K562 (cell line): Measurements from ENCODE around the gene ABCA3. TPM values are rescaled to one million over a fixed set of nuclear protein-coding genes. Genes with fewer than 3 reads are reported as not detected.
A peak's percentile ranks its signal among the peaks of the same experiment; 100 is the strongest.

Experiments used
- DMBX1 ChIP-seq: fragments of 250-450 bp; sonication (Bioruptor Pico); IDR thresholded peaks from 2 replicates; pipeline ENCODE4 v1.8.0; 2022; ENCODE audit warnings: inconsistent platforms, mild to moderate bottlenecking, moderate library complexity, borderline replicate concordance
- GTF2F1 ChIP-seq: IDR thresholded peaks from 2 replicates; pipeline ENCODE4 v1.6.1; 2011; ENCODE audit warnings: low read depth, low read length, improper control_type of control experiment
- HDAC1 ChIP-seq, 2 experiments: fragments of 450-650 bp; IDR thresholded peaks; 2 replicates each; pipeline ENCODE4 v1.6.1; 2016 to 2017; ENCODE audit warnings: inconsistent platforms in 1 of 2, mild to moderate bottlenecking in 1 of 2, moderate library complexity in 1 of 2
- HMG20A ChIP-seq: fragments of 450-650 bp; formaldehyde crosslinking; conservative IDR thresholded peaks from 2 replicates; pipeline ENCODE4 v1.4.0; 2020; ENCODE audit warnings: mild to moderate bottlenecking, mixed read lengths
- NCOA1 ChIP-seq: fragments of 450-650 bp; IDR thresholded peaks from 2 replicates; pipeline ENCODE4 v1.6.1; 2016; ENCODE audit warnings: low read depth
- NCOA4 ChIP-seq: fragments of 450-650 bp; IDR thresholded peaks from 2 replicates; pipeline ENCODE4 v1.6.1; 2018; ENCODE audit warnings: mild to moderate bottlenecking; ENCODE audit not compliant: partially characterized antibody
- NFE2 ChIP-seq: IDR thresholded peaks from 2 replicates; pipeline ENCODE4 v1.6.1; 2014; ENCODE audit warnings: antibody characterized with exemption, low read depth
- NR3C1 ChIP-seq: sonication (generic); formaldehyde crosslinking; IDR thresholded peaks from 2 replicates; pipeline ENCODE4 v1.8.1; 2022; ENCODE audit warnings: missing genetic modification reagents
- RBM34 ChIP-seq: fragments of 200-400 bp; formaldehyde crosslinking; IDR thresholded peaks from 2 replicates; pipeline ENCODE4 v1.6.1; 2018; ENCODE audit warnings: low read length, borderline replicate concordance; ENCODE audit not compliant: insufficient read depth
- SMAD3 ChIP-seq: fragments of 450-650 bp; formaldehyde crosslinking; conservative IDR thresholded peaks from 2 replicates; pipeline ENCODE4 v1.4.0; 2020; ENCODE audit warnings: mild to moderate bottlenecking
- STAT5A ChIP-seq: IDR thresholded peaks from 2 replicates; pipeline ENCODE4 v1.6.1; 2012; ENCODE audit warnings: low read length, inconsistent platforms, borderline replicate concordance
- ZBTB7A ChIP-seq: IDR thresholded peaks from 2 replicates; pipeline ENCODE4 v1.6.1; 2011; ENCODE audit warnings: low read depth, mild to moderate bottlenecking, low read length, moderate library complexity, borderline replicate concordance; ENCODE audit not compliant: control insufficient read depth
- ZKSCAN3 ChIP-seq: fragments of 250-450 bp; sonication (Bioruptor Pico); IDR thresholded peaks from 2 replicates; pipeline ENCODE4 v1.4.0; 2020
- ZNF124 ChIP-seq: sonication (generic); formaldehyde crosslinking; IDR thresholded peaks from 2 replicates; pipeline ENCODE4 v1.8.1; 2022; ENCODE audit warnings: missing genetic modification reagents
- ZNF133 ChIP-seq: fragments of 250-450 bp; sonication (Bioruptor Pico); IDR thresholded peaks from 2 replicates; pipeline ENCODE4 v1.4.0; 2020; ENCODE audit warnings: mild to moderate bottlenecking
- ZNF561 ChIP-seq: fragments of 450-650 bp; formaldehyde crosslinking; conservative IDR thresholded peaks from 2 replicates; pipeline ENCODE4 v1.4.0; 2020; ENCODE audit warnings: mild to moderate bottlenecking, moderate library complexity
- polyA plus RNA-seq, 8 experiments: library from polyadenylated mRNA; depleted of rRNA in 4 of 8; stranded (reverse) in 5 of 8; unstranded in 3 of 8; fragments of >200 nt; fragmentation: Nextera tagmentation in 2 of 8; fragmentation: Illumina TruSeq in 1 of 8; extraction: Ambion mirVana in 2 of 8; extraction: Trizol in 1 of 8; gene quantifications; 2 replicates each; pipeline versions ENCODE4 v1.2.1 to v1.2.3, GENCODE V29; 2011 to 2014; ENCODE audit warnings: inconsistent platforms in 1 of 8, missing spikeins in 1 of 8
- total RNA-seq, 7 experiments: library from RNA; depleted of rRNA in 6 of 7; stranded (reverse); fragments of >200 nt in 6 of 7; fragmentation: Illumina TruSeq in 2 of 7; extraction: Trizol in 2 of 7; gene quantifications; 2 replicates each; pipeline versions ENCODE4 v1.2.1 to v1.2.3, GENCODE V29; 2011 to 2021; ENCODE audit warnings: low replicate concordance in 1 of 7
- TF ChIP-seq, protein P1 (sequence below): sonication (generic); formaldehyde crosslinking; IDR thresholded peaks from 2 replicates; pipeline ENCODE4 v1.8.0; 2023; ENCODE audit warnings: mild to moderate bottlenecking, missing genetic modification reagents
- TF ChIP-seq, protein P2 (sequence below): fragments of 250-450 bp; sonication (Bioruptor Pico); IDR thresholded peaks from 2 replicates; pipeline ENCODE4 v1.9.0; 2021; ENCODE audit warnings: mild to moderate bottlenecking
- TF ChIP-seq, protein P3 (sequence below), 2 experiments: IDR thresholded peaks; 2 replicates each; pipeline ENCODE4 v1.6.1; 2012; ENCODE audit warnings: improper control_type of control experiment in 2 of 2, low read depth in 2 of 2, low read length in 2 of 2, borderline replicate concordance in 1 of 2
- TF ChIP-seq, protein P4 (sequence below): fragments of 250-450 bp; sonication (Bioruptor Pico); IDR thresholded peaks from 2 replicates; pipeline ENCODE4 v1.4.0; 2020

ABCA3 gene
- total and polyA plus RNA-seq, 9 of the 15 experiments (the other 6 are each of a cell fraction or from before 2014, with no cell fraction given) = 0.66 to 23.7 (median 6.9) TPM

DNA sequence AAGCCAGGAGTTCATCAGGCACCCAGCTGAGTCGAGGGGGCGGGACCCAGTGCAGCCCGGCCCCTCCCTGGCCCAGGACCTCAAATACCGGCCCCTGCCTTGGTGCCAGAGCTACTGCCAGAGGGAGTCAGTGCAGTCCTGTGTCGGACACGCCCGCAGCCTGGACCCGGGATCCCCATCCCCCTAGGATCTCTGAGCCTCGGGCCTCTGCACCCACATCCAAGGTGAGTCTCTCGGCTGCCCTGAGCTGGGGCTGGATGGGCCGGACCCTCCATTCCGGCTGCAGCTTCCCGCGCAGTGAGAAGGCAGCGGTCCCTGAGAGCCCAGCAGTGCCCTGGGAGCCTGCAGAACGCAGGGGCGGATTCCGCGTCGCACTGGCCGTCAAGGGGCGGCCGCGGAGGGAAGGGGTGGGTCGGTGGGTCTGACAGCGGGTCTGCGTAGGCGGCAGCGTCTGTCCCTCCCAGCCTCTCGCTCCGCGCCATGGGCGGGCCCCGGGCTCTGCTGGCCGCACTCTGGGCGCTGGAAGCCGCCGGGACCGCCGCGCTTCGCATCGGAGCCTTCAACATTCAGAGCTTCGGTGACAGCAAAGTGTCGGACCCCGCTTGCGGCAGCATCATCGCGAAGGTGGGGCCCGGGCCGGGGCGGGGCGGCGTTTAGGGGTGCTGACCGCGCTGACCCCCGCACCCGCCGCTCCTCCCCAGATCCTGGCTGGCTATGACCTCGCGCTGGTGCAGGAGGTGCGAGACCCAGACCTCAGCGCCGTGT, 104.0 kb downstream of the ABCA3 start, which contains the start of gene DNASE1L2 (continued):
- TF ChIP-seq, protein P1, sequence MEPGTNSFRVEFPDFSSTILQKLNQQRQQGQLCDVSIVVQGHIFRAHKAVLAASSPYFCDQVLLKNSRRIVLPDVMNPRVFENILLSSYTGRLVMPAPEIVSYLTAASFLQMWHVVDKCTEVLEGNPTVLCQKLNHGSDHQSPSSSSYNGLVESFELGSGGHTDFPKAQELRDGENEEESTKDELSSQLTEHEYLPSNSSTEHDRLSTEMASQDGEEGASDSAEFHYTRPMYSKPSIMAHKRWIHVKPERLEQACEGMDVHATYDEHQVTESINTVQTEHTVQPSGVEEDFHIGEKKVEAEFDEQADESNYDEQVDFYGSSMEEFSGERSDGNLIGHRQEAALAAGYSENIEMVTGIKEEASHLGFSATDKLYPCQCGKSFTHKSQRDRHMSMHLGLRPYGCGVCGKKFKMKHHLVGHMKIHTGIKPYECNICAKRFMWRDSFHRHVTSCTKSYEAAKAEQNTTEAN = no peak
- no peak for TF ChIP-seq RBM34
- TF ChIP-seq, protein P2, sequence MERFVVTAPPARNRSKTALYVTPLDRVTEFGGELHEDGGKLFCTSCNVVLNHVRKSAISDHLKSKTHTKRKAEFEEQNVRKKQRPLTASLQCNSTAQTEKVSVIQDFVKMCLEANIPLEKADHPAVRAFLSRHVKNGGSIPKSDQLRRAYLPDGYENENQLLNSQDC (CRISPR knock-in tag) = no peak
- TF ChIP-seq NR3C1 (CRISPR knock-in tag) = no peak
- TF ChIP-seq NCOA1 = no peak
- TF ChIP-seq ZBTB7A = peak; percentile 7; the same call in 1 of the 2 replicates
- no peak for TF ChIP-seq ZNF133 (CRISPR knock-in tag)
- TF ChIP-seq ZNF124 (CRISPR knock-in tag) = no peak
- TF ChIP-seq HDAC1 (IDR thresholded peaks at IDR 0.05) = no peak
- TF ChIP-seq ZNF561 (CRISPR knock-in tag) = no peak
- TF ChIP-seq, protein P3, sequence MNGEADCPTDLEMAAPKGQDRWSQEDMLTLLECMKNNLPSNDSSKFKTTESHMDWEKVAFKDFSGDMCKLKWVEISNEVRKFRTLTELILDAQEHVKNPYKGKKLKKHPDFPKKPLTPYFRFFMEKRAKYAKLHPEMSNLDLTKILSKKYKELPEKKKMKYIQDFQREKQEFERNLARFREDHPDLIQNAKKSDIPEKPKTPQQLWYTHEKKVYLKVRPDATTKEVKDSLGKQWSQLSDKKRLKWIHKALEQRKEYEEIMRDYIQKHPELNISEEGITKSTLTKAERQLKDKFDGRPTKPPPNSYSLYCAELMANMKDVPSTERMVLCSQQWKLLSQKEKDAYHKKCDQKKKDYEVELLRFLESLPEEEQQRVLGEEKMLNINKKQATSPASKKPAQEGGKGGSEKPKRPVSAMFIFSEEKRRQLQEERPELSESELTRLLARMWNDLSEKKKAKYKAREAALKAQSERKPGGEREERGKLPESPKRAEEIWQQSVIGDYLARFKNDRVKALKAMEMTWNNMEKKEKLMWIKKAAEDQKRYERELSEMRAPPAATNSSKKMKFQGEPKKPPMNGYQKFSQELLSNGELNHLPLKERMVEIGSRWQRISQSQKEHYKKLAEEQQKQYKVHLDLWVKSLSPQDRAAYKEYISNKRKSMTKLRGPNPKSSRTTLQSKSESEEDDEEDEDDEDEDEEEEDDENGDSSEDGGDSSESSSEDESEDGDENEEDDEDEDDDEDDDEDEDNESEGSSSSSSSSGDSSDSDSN (IDR thresholded peaks at IDR 0.05; ENCODE audit: borderline replicate concordance in 1 of 2, low read depth in 2 of 2, low read length in 2 of 2) = no peak
- no peak for TF ChIP-seq SMAD3 (CRISPR knock-in tag)
- no peak for TF ChIP-seq GTF2F1
- TF ChIP-seq DMBX1 = no peak
- no peak for TF ChIP-seq STAT5A
- TF ChIP-seq NCOA4 = no peak
- TF ChIP-seq ZKSCAN3 = no peak
- TF ChIP-seq HMG20A = no peak
- TF ChIP-seq, protein P4, sequence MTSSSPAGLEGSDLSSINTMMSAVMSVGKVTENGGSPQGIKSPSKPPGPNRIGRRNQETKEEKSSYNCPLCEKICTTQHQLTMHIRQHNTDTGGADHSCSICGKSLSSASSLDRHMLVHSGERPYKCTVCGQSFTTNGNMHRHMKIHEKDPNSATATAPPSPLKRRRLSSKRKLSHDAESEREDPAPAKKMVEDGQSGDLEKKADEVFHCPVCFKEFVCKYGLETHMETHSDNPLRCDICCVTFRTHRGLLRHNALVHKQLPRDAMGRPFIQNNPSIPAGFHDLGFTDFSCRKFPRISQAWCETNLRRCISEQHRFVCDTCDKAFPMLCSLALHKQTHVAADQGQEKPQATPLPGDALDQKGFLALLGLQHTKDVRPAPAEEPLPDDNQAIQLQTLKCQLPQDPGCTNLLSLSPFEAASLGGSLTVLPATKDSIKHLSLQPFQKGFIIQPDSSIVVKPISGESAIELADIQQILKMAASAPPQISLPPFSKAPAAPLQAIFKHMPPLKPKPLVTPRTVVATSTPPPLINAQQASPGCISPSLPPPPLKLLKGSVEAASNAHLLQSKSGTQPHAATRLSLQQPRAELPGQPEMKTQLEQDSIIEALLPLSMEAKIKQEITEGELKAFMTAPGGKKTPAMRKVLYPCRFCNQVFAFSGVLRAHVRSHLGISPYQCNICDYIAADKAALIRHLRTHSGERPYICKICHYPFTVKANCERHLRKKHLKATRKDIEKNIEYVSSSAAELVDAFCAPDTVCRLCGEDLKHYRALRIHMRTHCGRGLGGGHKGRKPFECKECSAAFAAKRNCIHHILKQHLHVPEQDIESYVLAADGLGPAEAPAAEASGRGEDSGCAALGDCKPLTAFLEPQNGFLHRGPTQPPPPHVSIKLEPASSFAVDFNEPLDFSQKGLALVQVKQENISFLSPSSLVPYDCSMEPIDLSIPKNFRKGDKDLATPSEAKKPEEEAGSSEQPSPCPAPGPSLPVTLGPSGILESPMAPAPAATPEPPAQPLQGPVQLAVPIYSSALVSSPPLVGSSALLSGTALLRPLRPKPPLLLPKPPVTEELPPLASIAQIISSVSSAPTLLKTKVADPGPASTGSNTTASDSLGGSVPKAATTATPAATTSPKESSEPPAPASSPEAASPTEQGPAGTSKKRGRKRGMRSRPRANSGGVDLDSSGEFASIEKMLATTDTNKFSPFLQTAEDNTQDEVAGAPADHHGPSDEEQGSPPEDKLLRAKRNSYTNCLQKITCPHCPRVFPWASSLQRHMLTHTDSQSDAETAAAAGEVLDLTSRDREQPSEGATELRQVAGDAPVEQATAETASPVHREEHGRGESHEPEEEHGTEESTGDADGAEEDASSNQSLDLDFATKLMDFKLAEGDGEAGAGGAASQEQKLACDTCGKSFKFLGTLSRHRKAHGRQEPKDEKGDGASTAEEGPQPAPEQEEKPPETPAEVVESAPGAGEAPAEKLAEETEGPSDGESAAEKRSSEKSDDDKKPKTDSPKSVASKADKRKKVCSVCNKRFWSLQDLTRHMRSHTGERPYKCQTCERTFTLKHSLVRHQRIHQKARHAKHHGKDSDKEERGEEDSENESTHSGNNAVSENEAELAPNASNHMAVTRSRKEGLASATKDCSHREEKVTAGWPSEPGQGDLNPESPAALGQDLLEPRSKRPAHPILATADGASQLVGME (CRISPR knock-in tag) = no peak
- no peak for TF ChIP-seq NFE2
